ENCODE measurements around the gene SMPD2.

DNA sequence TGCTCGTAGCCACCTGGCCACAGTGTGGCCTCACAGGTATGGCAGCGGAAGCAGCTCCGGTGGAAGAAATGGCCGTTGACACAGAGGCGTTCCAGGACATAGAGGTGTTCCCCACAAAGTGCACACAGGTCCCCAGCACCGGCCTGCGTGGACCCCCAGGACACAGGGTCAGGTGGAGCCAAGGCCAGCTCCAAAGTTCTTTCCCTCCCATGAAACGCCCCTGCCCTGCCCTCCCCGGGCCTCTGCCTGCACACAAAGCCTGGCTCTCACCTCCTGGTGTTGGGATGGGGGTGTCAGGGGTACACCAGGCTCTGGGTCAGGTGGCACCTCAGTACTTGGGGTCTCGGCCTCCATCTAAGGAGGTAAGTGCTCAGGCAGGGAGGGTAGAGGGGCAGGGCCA lies 6.6 kb downstream of the SMPD2 start:
- no peak for TF ChIP-seq POLR2A (IDR thresholded peaks at IDR 0.05)
- TF ChIP-seq, protein P1, sequence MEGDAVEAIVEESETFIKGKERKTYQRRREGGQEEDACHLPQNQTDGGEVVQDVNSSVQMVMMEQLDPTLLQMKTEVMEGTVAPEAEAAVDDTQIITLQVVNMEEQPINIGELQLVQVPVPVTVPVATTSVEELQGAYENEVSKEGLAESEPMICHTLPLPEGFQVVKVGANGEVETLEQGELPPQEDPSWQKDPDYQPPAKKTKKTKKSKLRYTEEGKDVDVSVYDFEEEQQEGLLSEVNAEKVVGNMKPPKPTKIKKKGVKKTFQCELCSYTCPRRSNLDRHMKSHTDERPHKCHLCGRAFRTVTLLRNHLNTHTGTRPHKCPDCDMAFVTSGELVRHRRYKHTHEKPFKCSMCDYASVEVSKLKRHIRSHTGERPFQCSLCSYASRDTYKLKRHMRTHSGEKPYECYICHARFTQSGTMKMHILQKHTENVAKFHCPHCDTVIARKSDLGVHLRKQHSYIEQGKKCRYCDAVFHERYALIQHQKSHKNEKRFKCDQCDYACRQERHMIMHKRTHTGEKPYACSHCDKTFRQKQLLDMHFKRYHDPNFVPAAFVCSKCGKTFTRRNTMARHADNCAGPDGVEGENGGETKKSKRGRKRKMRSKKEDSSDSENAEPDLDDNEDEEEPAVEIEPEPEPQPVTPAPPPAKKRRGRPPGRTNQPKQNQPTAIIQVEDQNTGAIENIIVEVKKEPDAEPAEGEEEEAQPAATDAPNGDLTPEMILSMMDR (IDR thresholded peaks at IDR 0.05): no peak
- no peak for TF ChIP-seq POLR2AphosphoS5 (IDR thresholded peaks at IDR 0.05)
